Measurements from ENCODE around the gene DOP1A.

DOP1A gene

GRCh38 chr6:83138118-83138722, 70.7 kb downstream of the DOP1A start:
- DNase-seq (ENCODE audit: low read depth), result no peak
- no peak for TF ChIP-seq CTCF (IDR thresholded peaks at IDR 0.05; ENCODE audit: control insufficient read depth, extremely low read depth, insufficient read depth)
- no peak overlapping the region for H3K4me3 ChIP-seq (ENCODE audit: low read depth, low read length)

- no peak for TF ChIP-seq CTCF (IDR thresholded peaks at IDR 0.05; ENCODE audit: control insufficient read depth, extremely low read depth, insufficient read depth)
- H3K4me3 ChIP-seq (ENCODE audit: low read depth, low read length), result no peak overlapping the region
- DNase-seq (ENCODE audit: low read depth), result no peak
Observed at GRCh38 chr6:83138758-83139157, 71.3 kb downstream of the DOP1A start.

- no peak for DNase-seq (ENCODE audit: low read depth)
- no peak for TF ChIP-seq CTCF (IDR thresholded peaks at IDR 0.05; ENCODE audit: control insufficient read depth, extremely low read depth, insufficient read depth)
- no peak overlapping the region for H3K4me3 ChIP-seq (ENCODE audit: low read depth, low read length)
Observed at GRCh38 chr6:83151114-83151513, 83.6 kb downstream of the DOP1A start.

GRCh38 chr6:83152913-83153312, 85.4 kb downstream of the DOP1A start:
- DNase-seq (ENCODE audit: low read depth), result no peak
- H3K4me3 ChIP-seq (ENCODE audit: low read depth, low read length), result no peak overlapping the region
- TF ChIP-seq CTCF (IDR thresholded peaks at IDR 0.05; ENCODE audit: control insufficient read depth, extremely low read depth, insufficient read depth), result no peak

GRCh38 chr6:83153883-83154521, 86.5 kb downstream of the DOP1A start:
- no peak for TF ChIP-seq CTCF (IDR thresholded peaks at IDR 0.05; ENCODE audit: control insufficient read depth, extremely low read depth, insufficient read depth)
- no peak for DNase-seq (ENCODE audit: low read depth)
- no peak overlapping the region for H3K4me3 ChIP-seq (ENCODE audit: low read depth, low read length)

GRCh38 chr6:83155794-83156193, 88.3 kb downstream of the DOP1A start:
- TF ChIP-seq CTCF (IDR thresholded peaks at IDR 0.05; ENCODE audit: control insufficient read depth, extremely low read depth, insufficient read depth), result no peak
- no peak for DNase-seq (ENCODE audit: low read depth)
- H3K4me3 ChIP-seq (ENCODE audit: low read depth, low read length), result no peak overlapping the region

- H3K4me3 ChIP-seq (ENCODE audit: low read depth, low read length), result no peak overlapping the region
- DNase-seq (ENCODE audit: low read depth), result no peak
- TF ChIP-seq CTCF (IDR thresholded peaks at IDR 0.05; ENCODE audit: control insufficient read depth, extremely low read depth, insufficient read depth), result no peak
Observed at GRCh38 chr6:83160167-83160566, 92.7 kb downstream of the DOP1A start.

All from LNCaP clone FGC (cell line).